ENCODE measurements around the gene KCNC1.

Gene KCNC1

GRCh38 chr11:17691976-17692375, 42.6 kb upstream of the KCNC1 start:
- TF ChIP-seq TAF1 (IDR thresholded peaks at IDR 0.05; ENCODE audit: borderline replicate concordance, insufficient read depth, low read length) (no peak), POLR2AphosphoS5 (IDR thresholded peaks at IDR 0.05; ENCODE audit: low read depth, low read length) (no peak), REST (IDR thresholded peaks at IDR 0.05; ENCODE audit: insufficient read depth in 1 of 2, low read depth in 2 of 2, low read length in 2 of 2) (no peak)

GRCh38 chr11:17692931-17693330, 41.6 kb upstream of the KCNC1 start:
- TF ChIP-seq TAF1 (IDR thresholded peaks at IDR 0.05; ENCODE audit: borderline replicate concordance, insufficient read depth, low read length), result no peak
- no peak for TF ChIP-seq POLR2AphosphoS5 (IDR thresholded peaks at IDR 0.05; ENCODE audit: low read depth, low read length)
- no peak for TF ChIP-seq SIN3A (IDR thresholded peaks at IDR 0.05; ENCODE audit: borderline replicate concordance, insufficient read depth, low read length)
- no peak for TF ChIP-seq REST (IDR thresholded peaks at IDR 0.05; ENCODE audit: insufficient read depth in 1 of 2, low read depth in 2 of 2, low read length in 2 of 2)
- TF ChIP-seq FOXP2 (optimal IDR thresholded peaks at IDR 0.05; ENCODE audit: borderline replicate concordance, extremely low read depth, extremely low read length, insufficient read depth), result no peak

GRCh38 chr11:17693531-17693930, 41.0 kb upstream of the KCNC1 start:
- TF ChIP-seq FOXP2 (optimal IDR thresholded peaks at IDR 0.05; ENCODE audit: borderline replicate concordance, extremely low read depth, extremely low read length, insufficient read depth) (no peak), POLR2AphosphoS5 (IDR thresholded peaks at IDR 0.05; ENCODE audit: low read depth, low read length) (no peak), TAF1 (IDR thresholded peaks at IDR 0.05; ENCODE audit: borderline replicate concordance, insufficient read depth, low read length) (no peak), SIN3A (IDR thresholded peaks at IDR 0.05; ENCODE audit: borderline replicate concordance, insufficient read depth, low read length) (no peak), REST (IDR thresholded peaks at IDR 0.05; ENCODE audit: insufficient read depth in 1 of 2, low read depth in 2 of 2, low read length in 2 of 2) (no peak)

GRCh38 chr11:17694494-17695110, 40.0 kb upstream of the KCNC1 start:
- no peak for TF ChIP-seq REST (IDR thresholded peaks at IDR 0.05; ENCODE audit: insufficient read depth in 1 of 2, low read depth in 2 of 2, low read length in 2 of 2)
- TF ChIP-seq FOXP2 (optimal IDR thresholded peaks at IDR 0.05; ENCODE audit: borderline replicate concordance, extremely low read depth, extremely low read length, insufficient read depth), result no peak
- TF ChIP-seq TAF1 (IDR thresholded peaks at IDR 0.05; ENCODE audit: borderline replicate concordance, insufficient read depth, low read length), result no peak
- no peak for TF ChIP-seq POLR2AphosphoS5 (IDR thresholded peaks at IDR 0.05; ENCODE audit: low read depth, low read length)
- TF ChIP-seq SIN3A (IDR thresholded peaks at IDR 0.05; ENCODE audit: borderline replicate concordance, insufficient read depth, low read length), result no peak
